Natural killer cell (primary cell): ENCODE measurements around the gene IQGAP3. TPM values are rescaled to one million over a fixed set of nuclear protein-coding genes. Genes with fewer than 3 reads are reported as not detected.

Experiments used
- ATAC-seq, 3 donors: fragments of 150-1000 bp in 2 of 3; fragments of 200-7000 bp in 1 of 3; cut with Tn5 transposase; 1 replicate in 1 of 3; 2 replicates in 2 of 3; pipeline ENCODE4 v1.10.0; 2021; ENCODE audit warnings: mild to moderate bottlenecking in 2 of 3, moderate library complexity in 2 of 3
- DNase-seq, 2 donors: peaks; one replicate each; pipeline versions ENCODE4 v3.0.0 to v3.0.0-alpha.2; 2013 to 2021; ENCODE audit warnings: mixed read lengths in 1 of 2
- H3K27ac ChIP-seq: one replicate; pipeline ENCODE4 v1.5.1; 2013; ENCODE audit warnings: mild to moderate bottlenecking, low read length
- H3K27me3 ChIP-seq: one replicate; pipeline ENCODE4 v1.6.1; 2013; ENCODE audit warnings: low read length; ENCODE audit not compliant: control insufficient read depth, insufficient read depth
- H3K36me3 ChIP-seq: one replicate; pipeline ENCODE4 v1.6.1; 2013; ENCODE audit warnings: low read length; ENCODE audit not compliant: control insufficient read depth, insufficient read depth
- H3K4me1 ChIP-seq: one replicate; pipeline ENCODE4 v1.6.1; 2013; ENCODE audit warnings: low read length; ENCODE audit not compliant: control insufficient read depth, insufficient read depth
- H3K4me3 ChIP-seq: one replicate; pipeline ENCODE4 v1.5.1; 2013; ENCODE audit warnings: low read length
- H3K9me3 ChIP-seq: one replicate; pipeline ENCODE4 v1.6.1; 2013; ENCODE audit warnings: low read length; ENCODE audit not compliant: control insufficient read depth, insufficient read depth
- H3K27ac Mint-ChIP-seq, 2 donors: one replicate each; pipeline ENCODE4 v1.8.0; 2022; ENCODE audit warnings: mild to moderate bottlenecking in 2 of 2, mixed read lengths in 2 of 2, moderate library complexity in 1 of 2
- H3K27me3 Mint-ChIP-seq, 2 donors: one replicate each; pipeline ENCODE4 v1.8.0; 2022; ENCODE audit warnings: low read depth in 2 of 2, mixed read lengths in 2 of 2
- H3K36me3 Mint-ChIP-seq: one replicate; pipeline ENCODE4 v1.8.0; 2022; ENCODE audit warnings: mixed read lengths
- H3K4me1 Mint-ChIP-seq, 2 donors: one replicate each; pipeline ENCODE4 v1.8.0; 2022; ENCODE audit warnings: mixed read lengths in 2 of 2
- H3K4me3 Mint-ChIP-seq: one replicate; pipeline ENCODE4 v1.8.0; 2022; ENCODE audit warnings: mild to moderate bottlenecking, moderate library complexity, mixed read lengths
- H3K9me3 Mint-ChIP-seq, 2 donors: one replicate each; pipeline ENCODE4 v1.8.0; 2022; ENCODE audit warnings: mixed read lengths in 2 of 2
- WGBS: methylation state at CpG from one replicate; pipeline ENCODE4 v1.1.7; 2013; ENCODE audit warnings: missing lambda C conversion rate; ENCODE audit not compliant: insufficient coverage; 5-methylcytosine and 5-hydroxymethylcytosine counted together
- intact Hi-C: fragments of 100-400 bp; cut with micrococcal nuclease; formaldehyde crosslinking; loops from one replicate; pipeline ENCODE4 v1.14.2; 2022
- total RNA-seq, 4 donors: library from RNA; stranded (reverse); fragments of 120-200 nt in 1 of 4; gene quantifications; one replicate each; pipeline versions ENCODE4 v1.2.3 to v1.2.4, GENCODE V29; 2013 to 2022
- TF ChIP-seq, protein P1 (sequence below): fragments of 200-600 bp; IDR thresholded peaks from one replicate; pipeline ENCODE4 v1.8.0; 2022; ENCODE audit warnings: antibody characterized with exemption

Gene IQGAP3
- total RNA-seq, 3 donors from 2014 or later (not counting 1 experiment from before 2014, with no cell fraction given) = 0.08 to 0.21 (median 0.14) TPM

DNA sequence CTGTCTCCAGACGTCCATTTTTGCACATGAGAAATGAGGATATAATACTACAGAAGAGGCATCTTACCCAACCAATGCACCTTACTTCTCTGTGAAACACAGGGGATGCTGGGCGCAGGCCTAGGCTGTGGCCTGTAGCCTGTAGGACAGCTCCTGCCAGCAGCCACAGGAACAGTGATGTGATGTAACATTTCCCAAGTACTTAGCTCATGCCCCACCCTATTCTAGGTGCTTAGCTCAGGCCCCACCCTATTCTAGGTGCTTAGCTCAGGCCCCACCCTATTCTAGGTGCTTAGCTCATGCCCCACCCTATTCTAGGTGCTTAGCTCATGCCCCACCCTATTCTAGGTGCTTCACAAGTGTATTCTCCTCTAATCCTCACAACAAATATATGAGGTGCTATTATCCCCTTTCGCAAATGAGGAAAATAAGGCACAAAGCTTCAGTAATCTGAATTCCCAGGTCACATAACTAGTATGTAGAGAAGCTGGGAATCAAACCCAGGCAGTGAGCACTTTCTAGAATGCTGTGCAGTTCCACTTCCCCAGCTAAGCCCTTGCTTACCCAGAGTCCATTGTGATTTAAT, 14.6 kb upstream of the IQGAP3 start:
- Mint-ChIP-seq H3K36me3 (no peaks in the 10 kb centered on the region), H3K9me3 (no peaks in the 10 kb centered on the region), H3K4me1 (peaks cover 13 to 23% of the 10 kb centered on the region in 2 donors), H3K27ac (no peak overlapping the region), H3K27me3 (no peaks in the 10 kb centered on the region), H3K4me3 (no peak overlapping the region)
- Histone ChIP-seq H3K4me3 (no peak overlapping the region), H3K36me3 (no peaks in the 10 kb centered on the region), H3K9me3 (no peaks in the 10 kb centered on the region), H3K27me3 (no peaks in the 10 kb centered on the region), H3K4me1 (peaks cover 28% of the 10 kb centered on the region), H3K27ac (no peak overlapping the region)
- 100% methylated on average over 2 of the region's 3 CpGs for WGBS
- intact Hi-C loops = no loop called here
- no peak for ATAC-seq
- DNase-seq = no peak
- TF ChIP-seq, protein P1, sequence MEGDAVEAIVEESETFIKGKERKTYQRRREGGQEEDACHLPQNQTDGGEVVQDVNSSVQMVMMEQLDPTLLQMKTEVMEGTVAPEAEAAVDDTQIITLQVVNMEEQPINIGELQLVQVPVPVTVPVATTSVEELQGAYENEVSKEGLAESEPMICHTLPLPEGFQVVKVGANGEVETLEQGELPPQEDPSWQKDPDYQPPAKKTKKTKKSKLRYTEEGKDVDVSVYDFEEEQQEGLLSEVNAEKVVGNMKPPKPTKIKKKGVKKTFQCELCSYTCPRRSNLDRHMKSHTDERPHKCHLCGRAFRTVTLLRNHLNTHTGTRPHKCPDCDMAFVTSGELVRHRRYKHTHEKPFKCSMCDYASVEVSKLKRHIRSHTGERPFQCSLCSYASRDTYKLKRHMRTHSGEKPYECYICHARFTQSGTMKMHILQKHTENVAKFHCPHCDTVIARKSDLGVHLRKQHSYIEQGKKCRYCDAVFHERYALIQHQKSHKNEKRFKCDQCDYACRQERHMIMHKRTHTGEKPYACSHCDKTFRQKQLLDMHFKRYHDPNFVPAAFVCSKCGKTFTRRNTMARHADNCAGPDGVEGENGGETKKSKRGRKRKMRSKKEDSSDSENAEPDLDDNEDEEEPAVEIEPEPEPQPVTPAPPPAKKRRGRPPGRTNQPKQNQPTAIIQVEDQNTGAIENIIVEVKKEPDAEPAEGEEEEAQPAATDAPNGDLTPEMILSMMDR = no peak

DNA sequence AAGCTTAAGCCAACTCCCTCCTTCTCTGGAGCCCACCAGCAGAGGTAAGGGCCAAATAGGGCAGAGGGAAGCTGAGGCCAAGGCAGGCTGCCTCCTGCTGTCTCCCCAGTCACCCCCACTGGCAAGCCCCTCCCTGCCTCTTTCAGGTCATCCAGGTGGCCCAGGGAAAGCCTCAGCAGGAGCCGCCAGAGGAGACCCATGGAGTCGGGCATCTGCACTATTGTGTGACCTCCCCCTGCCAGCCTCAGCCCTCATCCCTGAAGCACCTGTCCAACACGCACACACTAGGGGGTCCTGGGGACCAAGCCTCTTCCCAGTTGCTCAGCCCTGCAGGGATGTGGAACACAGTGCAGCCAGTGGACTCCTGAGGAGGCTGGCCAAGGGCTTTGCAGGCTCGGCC, 14.0 kb upstream of the IQGAP3 start:
- H3K4me1 ChIP-seq = peaks cover 32% of the 10 kb centered on the region
- Mint-ChIP-seq H3K27me3 (no peaks in the 10 kb centered on the region), H3K4me3 (no peak overlapping the region), H3K36me3 (no peaks in the 10 kb centered on the region), H3K27ac (no peak overlapping the region), H3K4me1 (peaks cover 12 to 26% of the 10 kb centered on the region in 2 donors), H3K9me3 (no peaks in the 10 kb centered on the region)
- no peak overlapping the region for H3K4me3 ChIP-seq
- no peaks in the 10 kb centered on the region for H3K36me3 ChIP-seq
- no peak overlapping the region for H3K27ac ChIP-seq
- DNase-seq (no peak), ATAC-seq (no peak)
- intact Hi-C loops = no loop called here
- WGBS = 73% methylated on average over 4 of the region's 4 CpGs
- TF ChIP-seq, protein P1 = no peak
- H3K9me3 ChIP-seq = no peaks in the 10 kb centered on the region
- no peaks in the 10 kb centered on the region for H3K27me3 ChIP-seq

DNA sequence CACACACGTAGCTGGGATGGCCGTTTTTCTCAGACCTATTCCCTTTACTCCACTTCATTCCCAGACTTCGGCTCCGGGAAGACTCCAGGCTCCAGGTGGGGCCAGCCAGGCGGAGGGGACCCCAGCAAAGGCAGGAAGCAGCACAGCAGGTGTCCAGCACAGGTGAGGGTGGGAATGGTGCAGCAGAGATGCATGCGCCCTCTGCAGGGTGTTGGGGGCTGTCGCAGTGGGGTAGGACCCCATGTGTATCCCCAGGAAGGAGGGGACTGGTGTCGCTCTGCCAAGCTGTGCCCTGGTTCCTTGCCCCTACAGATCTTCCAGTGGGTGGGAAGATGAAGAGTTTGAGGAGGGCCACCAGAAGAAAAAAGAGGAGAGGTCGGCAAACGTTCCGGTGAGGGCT, 12.4 kb upstream of the IQGAP3 start:
- no peaks in the 10 kb centered on the region for H3K36me3 ChIP-seq
- no peaks in the 10 kb centered on the region for H3K27me3 Mint-ChIP-seq

More for the DNA sequence above, 12.4 kb upstream of the IQGAP3 start:
- H3K9me3 ChIP-seq = no peaks in the 10 kb centered on the region
- H3K27ac ChIP-seq = no peak overlapping the region
- no peaks in the 10 kb centered on the region for H3K9me3 Mint-ChIP-seq
- intact Hi-C loops = loop anchor here (1.0 to 2.0 kb wide), 2 partner anchors 16 to 23 kb away; partner anchors contain the start of gene GPATCH4
- DNase-seq (no peak), ATAC-seq (no peak)
- no peak overlapping the region for H3K4me3 Mint-ChIP-seq
- H3K4me1 ChIP-seq = peaks cover 32% of the 10 kb centered on the region
- H3K36me3 Mint-ChIP-seq = no peaks in the 10 kb centered on the region
- TF ChIP-seq, protein P1 = no peak
- no peak overlapping the region for H3K27ac Mint-ChIP-seq
- no peaks in the 10 kb centered on the region for H3K27me3 ChIP-seq
- WGBS = 87% methylated on average over 11 of the region's 11 CpGs
- H3K4me3 ChIP-seq = no peak overlapping the region
- H3K4me1 Mint-ChIP-seq = peaks cover 6 to 24% of the 10 kb centered on the region in 2 donors
